KBM-7 (cell line): Measurements from ENCODE around the gene ZNF775.

Source experiments
- DNase-seq: peaks from one replicate; pipeline ENCODE4 v3.0.0-alpha.2; 2015
- in situ Hi-C: fragments of 300-500 bp; cut with MboI; formaldehyde crosslinking; loops from 2 replicates; pipeline ENCODE4 v1.14.3; 2020; ENCODE audit warnings: low sequenced_read_pairs, low pct_unique_long_range_greater_than_20kb, mixed read lengths

ZNF775 gene

DNA sequence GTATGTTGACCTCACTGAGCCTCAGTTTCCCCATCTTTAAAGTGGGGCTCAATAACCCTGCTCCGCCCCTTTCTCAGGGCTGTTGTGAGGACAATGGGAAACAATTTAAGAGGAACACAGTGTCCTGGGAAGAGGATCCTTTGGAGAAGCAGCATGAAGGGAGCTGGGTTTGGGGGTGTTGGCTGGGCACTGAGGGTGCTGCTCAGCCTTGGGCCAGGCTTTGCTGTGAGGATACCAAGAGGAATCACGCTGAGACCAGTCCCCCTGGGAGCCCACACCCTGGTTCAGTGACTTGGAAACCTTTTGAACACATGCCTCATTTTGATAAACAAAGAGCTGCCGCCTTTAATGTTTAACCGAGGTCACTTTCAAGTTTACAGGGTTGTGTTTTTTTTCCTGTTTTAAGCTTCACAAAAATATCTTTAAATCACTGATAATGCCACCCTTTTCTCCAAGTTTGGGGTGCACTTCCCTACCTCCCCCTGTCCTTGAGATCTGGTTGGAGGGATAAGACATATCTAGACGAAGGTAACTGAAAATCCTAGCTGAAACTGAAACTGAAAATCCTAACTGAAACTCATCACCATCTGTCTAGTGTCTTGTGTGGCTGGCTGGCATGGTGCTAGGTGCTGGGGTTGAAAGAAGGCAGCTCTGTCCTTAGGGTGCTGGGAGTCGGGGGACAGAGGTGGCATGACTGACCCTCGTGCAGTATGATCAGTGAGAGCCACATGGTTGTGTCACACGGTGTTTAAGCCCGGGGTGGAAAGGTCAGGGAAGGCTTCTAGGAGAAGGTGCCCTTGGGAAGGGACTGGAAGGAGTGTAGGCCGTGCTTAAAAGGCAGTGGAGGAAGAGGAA is 27.7 kb downstream of the ZNF775 start:
- in situ Hi-C loops = no loop called here
- no peak for DNase-seq

DNA sequence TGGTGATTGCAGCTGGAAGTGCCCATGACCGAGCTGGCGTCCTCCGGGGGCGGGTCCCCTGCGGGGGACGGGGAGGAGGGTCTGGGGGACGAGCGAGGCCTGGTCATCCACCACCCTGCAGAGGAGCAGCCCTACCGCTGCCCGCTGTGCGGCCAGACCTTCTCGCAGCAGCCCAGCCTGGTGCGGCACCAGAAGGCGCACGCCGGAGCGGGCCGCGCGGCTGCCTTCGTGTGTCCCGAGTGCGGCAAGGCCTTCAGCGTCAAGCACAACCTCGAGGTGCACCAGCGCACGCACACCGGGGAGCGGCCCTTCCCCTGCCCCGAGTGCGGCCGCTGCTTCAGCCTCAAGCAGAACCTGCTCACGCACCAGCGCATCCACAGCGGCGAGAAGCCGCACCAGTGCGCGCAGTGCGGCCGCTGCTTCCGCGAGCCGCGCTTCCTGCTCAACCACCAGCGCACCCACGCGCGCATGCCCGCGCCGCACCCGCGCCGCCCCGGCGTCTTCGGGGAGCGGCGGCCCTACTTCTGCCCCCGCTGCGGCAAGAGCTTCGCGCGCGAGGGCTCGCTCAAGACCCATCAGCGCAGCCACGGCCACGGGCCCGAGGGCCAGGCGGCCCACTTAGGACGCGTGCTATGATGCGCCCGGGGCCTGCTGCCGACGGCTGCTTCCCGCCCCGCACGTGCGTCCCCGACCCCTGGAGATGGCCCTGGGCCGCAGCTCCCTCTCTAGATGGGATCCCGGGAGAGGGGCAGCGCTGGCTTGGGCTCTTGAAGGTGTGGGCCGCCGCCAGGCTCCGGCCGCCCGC is 28.7 kb downstream of the ZNF775 start:
- in situ Hi-C loops = no loop called here
- no peak for DNase-seq

DNA sequence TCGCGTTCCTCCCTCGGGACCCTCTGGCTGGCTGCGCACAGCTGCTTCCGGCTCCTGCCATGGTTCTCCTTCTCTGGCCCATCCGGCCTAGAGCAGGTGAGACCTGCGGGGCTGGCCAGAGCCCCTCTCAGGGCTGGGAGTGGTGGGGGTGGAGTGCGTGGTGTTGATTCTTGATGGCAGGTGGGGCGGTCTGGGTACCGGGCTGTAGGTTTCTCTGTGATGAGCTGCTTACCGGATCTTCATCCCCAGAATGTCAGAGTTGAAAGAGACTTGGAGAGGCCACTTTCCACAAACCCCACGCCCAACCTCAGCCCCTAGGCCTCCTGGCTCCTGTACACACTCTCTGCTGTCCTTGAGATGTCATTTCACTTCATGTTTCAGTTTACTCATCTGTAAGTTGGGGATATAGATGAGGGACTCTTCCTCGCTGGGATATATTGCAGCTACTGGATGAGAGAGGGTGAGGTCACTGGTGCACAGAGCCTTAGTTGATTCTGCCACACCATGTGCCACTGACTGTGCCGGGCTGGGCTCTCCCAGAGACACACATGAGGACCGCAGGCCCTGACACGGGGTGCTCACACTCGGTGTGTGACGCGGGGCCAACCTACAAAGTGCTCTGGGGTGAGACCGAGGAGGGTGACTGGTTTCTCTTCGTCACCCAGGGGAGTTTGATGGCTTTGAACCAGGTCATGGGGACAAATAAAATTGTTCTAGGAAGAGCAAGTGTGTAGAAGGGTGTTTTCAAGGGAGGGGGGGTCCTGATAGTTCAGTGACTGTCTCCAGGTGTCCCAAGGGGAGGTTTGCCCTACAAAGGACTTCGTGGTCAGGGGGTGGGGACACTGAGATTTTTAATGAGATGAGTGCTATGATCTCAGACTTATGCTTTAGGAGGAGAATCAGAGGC is 29.5 kb downstream of the ZNF775 start:
- no peak for DNase-seq
- in situ Hi-C loops = no loop called here

DNA sequence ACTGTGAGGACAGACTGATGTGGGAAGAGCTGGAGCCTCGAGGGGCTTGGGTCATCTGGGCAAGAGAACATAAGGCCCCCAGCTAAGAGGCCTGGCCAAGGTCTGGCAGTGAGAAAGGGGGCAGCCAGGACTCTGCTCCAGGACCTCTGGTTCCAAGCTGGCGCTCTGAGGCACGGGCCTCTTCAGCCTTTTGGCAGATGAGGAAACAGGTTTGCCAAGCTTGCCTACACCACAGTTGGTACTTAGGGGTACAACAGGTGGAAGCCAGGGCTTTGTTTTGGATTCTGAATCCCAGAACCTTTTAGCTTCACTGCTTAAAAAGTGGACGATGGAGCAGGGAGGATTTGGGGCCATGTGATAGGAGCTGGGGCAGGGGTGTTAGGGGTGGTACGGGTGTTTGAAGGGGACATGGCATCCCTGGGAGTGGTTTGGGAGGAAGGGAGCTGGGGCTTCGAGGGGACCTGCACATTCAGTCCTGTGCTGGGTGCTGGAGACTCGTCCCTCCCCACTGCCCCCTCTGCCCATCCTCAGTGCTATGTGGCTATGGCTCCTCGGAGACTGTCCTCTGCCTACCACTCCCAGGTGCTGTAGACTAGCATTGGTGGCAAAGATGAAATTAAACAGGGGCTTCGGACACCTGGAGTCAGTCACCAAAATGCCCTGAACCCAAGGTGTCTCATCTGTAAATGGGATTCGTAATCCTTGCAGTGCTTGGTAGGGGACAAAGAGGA is 30.3 kb downstream of the ZNF775 start:
- no peak for DNase-seq
- in situ Hi-C loops = no loop called here

DNA sequence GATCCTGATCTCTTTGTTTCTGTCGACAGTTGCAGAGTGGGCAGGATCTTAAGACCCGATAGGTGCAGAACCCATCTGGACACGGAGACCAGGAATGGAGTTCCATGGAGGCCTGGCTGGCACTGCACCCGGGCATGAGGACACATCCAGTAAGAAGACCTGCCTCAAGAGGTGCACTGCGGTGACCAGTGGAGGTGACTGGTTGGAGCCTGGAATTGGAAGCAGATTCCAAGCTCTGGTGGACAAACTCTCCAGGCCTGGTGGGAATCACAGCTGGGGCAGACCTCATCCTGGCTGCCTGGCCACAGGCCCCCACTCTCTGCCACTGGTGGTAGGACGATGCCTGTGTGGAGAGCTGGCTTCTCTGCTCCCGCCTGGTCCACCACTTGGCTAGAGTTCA is 31.0 kb downstream of the ZNF775 start:
- in situ Hi-C loops = no loop called here

DNA sequence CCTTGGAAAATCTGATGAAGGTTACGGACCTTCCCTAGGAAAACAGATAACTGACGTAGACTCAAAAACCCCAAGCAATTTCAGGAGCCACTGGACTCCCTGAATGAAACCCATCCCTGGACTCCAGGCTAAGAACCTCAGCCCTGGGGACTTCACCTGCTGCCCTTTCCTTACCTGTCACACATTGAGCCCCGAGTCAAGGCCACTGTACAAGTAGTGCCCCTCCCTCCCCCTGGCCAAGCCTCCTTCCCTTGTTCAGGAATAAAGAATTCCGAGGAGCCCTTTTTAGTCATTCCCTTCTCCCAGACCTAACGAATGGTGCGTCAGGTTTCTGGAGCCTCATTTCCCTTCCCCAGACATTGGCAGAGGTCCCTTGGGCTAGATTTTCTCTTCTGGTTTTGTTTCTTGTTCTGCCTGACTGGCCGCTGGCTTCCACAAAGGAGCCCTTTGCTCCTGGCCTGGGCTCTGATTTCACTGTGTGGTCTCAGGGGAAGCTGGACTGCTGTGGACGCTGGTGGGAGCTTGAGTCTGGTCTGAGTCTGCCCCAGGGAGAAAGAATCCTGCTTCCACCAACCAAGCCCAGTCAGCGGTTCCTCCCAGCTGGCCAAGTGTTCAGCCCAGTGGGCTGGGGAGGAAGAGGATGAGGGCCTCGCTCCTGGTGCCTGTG is 31.7 kb downstream of the ZNF775 start:
- in situ Hi-C loops = no loop called here
- no peak for DNase-seq

More for the DNA sequence above, 31.0 kb downstream of the ZNF775 start:
- no peak for DNase-seq

DNA sequence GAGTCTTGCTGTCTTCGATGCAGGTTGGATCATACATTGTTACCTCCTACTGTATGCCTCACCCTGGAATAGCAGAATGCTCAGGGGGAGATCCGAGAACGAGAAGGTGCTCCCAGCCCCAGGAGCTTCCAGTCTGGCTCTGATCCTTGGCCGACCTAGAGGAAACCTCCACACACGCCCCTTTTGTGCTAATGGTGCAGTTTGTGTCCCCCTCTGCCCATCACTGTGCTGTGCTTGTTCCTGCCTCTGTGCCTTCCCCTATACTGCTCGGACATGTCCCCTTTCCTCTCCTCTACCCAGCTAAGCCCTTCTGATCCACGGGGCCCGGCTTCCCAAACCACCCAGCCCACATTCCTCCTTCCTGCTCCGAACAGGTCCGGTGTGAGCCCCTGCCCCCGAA is 32.5 kb downstream of the ZNF775 start:
- no peak for DNase-seq
- in situ Hi-C loops = no loop called here

DNA sequence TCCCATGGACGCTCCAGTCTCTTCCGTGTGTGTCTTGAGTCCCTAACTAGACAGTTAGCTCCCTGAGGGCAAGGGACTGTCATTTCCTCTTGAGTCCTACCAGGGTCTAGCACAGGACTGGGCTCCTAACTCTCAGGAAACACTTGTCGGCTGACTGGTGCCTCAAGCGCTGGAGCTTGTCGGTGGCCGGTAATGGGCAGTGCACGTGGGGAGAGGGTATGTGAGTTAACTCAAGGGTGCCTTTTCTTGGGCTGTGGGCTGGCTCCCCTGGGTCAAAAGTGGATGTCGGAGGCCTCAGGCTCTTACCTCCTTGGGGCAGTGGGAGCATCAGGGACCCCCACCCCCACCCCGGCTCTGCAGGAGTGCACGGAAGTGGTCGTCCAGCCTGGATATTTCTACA is 32.9 kb downstream of the ZNF775 start:
- no peak for DNase-seq
- in situ Hi-C loops = no loop called here

DNA sequence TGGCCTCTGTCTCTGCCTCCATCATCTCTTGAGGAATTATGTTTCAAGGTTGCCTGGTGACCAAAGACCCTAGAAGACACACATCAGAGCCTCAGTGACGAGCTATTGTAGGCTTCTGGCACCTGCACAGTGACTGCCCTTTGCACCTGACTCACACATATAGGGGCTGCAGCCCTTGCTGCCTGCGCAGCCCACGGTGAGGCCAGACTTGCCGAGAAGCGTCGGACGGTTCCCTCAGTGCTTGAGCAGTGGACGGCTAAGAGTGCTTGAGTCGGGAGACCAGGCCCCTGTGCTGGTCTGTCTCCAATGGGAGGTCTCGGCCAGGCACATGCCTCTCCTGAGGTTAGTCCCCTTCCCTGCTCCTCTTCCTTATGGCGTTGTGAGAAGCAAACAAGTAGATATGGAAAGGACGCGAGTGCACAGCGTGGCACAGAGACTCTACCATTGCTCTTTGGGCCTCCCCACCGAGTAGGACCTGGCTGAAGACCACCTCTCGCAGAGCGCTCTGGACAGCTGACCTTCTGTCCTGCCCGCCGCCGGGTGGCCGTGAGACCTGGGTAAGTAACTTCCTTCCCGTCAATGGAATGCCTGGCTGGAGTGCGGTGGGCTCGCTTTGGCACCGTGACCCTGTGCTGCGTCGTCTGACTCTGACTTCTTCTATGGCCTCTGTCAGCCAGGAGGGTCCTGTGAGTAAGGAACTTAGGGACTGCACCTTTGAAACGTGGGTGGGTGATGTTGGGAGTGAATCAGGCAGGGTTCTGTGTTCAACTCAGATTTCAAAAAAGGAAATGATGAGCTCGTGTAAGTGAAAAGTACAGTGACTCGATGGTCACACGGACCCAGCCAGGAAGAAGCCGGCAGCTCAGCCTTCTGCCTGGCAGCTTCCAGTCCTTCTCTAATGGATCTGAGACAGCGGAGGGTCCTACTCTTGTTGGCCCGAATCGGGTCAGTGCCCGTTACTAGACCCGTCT is 33.7 kb downstream of the ZNF775 start:
- no peak for DNase-seq
- in situ Hi-C loops = no loop called here

DNA sequence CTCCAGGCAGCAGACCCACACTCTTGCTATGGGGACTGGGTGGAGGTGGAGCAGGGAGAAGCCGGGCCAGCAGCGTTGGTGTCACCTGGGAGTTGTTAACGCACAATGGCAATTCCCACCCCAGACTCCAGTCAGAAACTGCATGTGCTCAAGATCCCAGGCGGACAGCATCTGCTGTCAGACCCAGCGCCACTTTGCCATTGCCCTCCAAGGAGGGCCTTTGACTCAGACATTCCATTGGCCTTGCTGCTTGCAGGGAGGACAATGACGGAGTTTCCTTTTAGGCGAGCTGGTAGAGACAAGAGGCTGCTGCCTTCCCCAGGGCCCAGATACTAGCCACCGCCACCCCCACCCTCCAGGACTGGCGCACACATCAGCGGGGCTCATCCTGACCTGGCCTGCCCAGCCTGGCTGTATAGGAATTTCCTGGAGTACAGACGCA is 34.5 kb downstream of the ZNF775 start:
- DNase-seq = no peak
- in situ Hi-C loops = no loop called here

DNA sequence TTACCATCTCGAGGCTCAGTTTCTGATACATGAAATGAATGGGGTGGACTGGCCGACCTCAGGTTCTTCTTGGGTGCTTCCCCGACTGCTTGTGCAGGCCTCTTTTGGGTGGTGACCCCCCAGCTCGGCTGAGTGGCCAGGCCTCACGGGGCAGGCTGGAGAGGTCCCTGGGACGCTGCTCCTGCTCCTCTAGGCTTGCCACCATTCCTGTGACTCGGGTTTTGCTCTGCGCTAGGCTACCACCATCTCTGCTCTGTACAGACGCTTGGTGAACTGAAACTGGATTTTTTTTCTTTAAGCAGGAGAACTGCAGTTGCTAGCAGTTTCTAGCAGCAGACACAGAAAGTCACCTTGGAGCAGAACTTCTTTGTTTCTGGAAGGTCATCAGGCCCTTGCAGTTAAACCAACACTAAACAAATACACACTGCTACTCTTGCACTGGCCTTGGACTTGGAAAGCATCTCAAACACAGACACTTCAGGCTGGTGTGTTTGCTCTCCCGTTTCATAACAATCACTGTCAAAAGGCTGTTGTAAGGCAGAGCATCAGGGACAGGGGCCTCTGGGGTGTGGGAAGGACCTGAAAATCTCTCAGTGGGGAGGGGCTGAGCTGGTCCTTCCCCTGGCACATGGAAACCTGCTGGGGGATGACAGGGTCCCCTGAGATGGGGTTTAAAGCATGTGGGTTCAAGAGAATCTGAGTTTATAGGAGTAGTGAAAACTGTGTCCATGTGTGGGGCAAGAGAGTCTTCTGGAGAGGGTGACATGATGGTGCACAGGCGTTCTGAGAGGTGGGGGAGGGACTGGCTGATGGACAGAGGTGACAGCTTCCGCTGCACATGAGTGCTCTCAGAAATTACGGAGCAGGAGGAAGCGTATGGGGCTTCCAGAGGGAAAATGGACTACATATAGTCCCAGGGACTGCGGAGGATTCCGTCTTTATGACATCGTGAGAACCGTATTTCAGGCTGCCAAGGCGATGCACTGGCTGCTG is 36.3 kb downstream of the ZNF775 start:
- in situ Hi-C loops = no loop called here
- DNase-seq = no peak

DNA sequence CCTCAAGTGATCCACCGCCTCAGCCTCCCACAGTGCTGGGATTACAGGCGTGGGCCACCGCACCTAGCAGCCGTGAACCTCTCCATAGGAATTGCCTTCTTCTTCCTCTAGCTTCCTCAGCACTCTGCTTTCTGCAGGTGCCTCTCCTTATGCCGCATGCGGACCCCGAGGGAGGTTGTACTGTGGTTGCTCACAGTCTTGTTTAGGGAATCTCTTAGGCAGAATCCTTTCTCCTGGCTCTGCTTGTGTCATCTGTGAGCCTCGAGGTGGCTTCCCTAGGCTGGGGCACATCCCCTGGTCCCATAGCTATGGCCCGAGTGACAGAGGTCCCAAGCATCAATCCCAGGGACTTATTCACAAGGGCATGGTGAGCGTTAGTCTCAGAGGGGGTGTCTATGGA is 38.1 kb downstream of the ZNF775 start:
- no peak for DNase-seq
- in situ Hi-C loops = no loop called here

DNA sequence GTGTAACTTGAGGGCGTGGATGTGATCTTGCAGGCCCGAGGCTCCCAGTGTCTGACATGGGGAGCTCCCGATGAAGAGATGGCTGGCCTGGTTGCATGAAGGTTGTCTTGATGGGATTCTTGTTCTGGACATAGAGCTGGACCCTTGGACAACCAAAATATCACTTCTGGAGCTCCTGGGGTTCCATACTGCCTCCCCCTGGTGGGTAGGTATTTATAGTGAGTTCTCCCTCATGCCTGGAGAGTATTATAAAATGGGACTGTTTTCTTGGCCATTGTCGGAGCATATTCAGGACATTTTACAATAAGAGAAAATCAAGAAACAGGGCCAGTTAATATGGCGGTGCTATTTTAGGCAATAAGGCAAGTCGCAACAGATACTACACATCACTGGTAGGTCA is 38.7 kb downstream of the ZNF775 start:
- no peak for DNase-seq
- in situ Hi-C loops = no loop called here

DNA sequence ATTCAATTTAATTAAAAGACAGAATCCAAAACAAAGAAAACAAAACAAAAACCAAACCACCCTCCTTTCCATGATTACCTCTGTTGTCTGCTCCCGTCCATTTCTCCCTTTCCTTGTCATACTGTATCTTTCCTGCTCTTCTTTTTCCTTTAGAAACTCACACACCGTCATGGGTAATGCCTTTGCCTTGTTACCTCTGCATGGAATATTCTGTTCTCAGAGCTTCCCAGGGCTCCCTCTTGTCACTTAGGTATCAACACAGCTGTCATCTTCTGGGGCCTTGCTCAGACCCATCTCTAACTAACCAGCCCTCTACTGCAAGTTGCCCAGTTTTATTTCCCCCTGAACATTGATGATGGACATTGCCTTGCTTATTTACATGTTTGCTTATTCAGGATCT is 41.1 kb downstream of the ZNF775 start:
- DNase-seq = no peak
- in situ Hi-C loops = no loop called here

DNA sequence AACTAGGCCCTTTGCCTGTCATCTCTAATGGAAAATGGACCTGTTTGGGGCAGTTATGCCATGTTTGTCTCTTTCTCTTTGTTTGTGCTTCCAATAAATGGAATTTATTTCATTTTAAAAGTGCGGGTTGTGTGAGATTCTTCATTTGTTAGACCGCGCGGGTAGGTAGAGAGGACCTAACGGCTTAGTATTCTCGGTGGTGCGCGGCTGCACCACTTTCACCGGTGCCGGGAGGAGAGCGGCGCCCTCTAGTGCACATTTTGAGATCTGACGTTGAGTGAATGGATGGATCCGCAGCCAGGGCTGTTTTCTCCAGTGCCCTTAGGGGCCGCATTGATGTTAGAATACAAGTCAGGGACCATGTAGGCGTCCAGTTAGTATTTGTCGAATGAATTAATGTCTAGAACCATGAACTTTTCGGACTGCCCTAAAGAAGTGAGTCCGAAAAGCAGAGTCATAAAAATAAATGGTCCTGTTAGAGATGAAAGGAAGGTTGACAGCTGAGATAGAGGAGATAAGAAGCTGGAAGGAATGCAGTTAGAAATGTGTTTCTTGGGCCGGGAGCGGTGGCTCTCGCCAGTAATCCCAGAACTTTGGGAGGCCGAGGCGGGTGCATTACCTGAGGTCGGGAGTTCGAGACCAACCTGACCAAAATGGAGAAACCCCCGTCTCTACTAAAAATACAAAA is 42.0 kb downstream of the ZNF775 start:
- in situ Hi-C loops = no loop called here
- peak; percentile 83 for DNase-seq

DNA sequence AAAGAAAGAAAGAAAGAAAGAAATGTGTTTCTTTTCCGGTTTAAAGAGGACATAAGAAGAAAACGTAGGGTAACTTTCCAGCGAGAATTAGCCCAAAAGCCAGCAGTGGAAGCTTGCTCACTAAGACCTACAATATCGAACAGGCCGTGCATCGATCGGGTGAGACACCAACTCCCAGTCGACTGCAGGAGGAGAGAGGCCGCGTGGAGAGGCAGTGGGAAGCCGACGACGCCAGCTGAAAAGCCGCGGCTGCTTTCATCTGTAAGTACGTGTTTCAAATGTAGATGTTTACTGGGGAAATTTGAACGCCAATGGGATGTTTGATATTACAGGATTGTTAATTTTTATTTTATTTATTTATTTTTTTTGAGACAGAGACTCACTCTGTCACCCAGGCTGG is 42.7 kb downstream of the ZNF775 start:
- in situ Hi-C loops = no loop called here
- no peak for DNase-seq
